MCF 10A (cell line): ENCODE results near the gene PSORS1C1. TPM values are rescaled to one million over a fixed set of nuclear protein-coding genes. Genes with fewer than 3 reads are reported as not detected.

Experiments used
- BruUV-seq: library from RNA; stranded (reverse); fragments of 400-500 nt; replicated peaks from 2 replicates; lab custom pipeline; 2021; lab: Mats Ljungman, UMichigan
- CTCF ChIA-PET: fragments of 300-600 bp; sonication (Branson Sonifier 250); formaldehyde crosslinking; extraction: SDS; loops from one replicate; lab custom pipeline; 2021; ENCODE audit warnings: antibody characterized with exemption, inconsistent platforms; lab: Yijun Ruan, JAX
- POLR2A ChIA-PET: fragments of 300-600, 350-650 bp; sonication (Branson Sonifier 250); formaldehyde crosslinking; extraction: SDS; loops from one replicate; lab custom pipeline; 2020; ENCODE audit warnings: antibody characterized with exemption, inconsistent platforms; lab: Yijun Ruan, JAX
- DNase-seq: peaks from one replicate; pipeline ENCODE4 v3.0.0-alpha.2; 2018; ENCODE audit not compliant: unreplicated experiment
- H3K27ac Mint-ChIP-seq: one replicate; pipeline ENCODE4 v1.8.0; 2022; ENCODE audit warnings: mild to moderate bottlenecking, low read depth, mixed read lengths; ENCODE audit not compliant: unreplicated experiment
- H3K27me3 Mint-ChIP-seq: one replicate; pipeline ENCODE4 v1.8.0; 2022; ENCODE audit warnings: mixed read lengths; ENCODE audit not compliant: insufficient read depth, unreplicated experiment
- H3K36me3 Mint-ChIP-seq: one replicate; pipeline ENCODE4 v1.8.0; 2022; ENCODE audit warnings: mild to moderate bottlenecking, moderate library complexity, mixed read lengths; ENCODE audit not compliant: insufficient read depth, unreplicated experiment
- H3K4me1 Mint-ChIP-seq: one replicate; pipeline ENCODE4 v1.8.0; 2022; ENCODE audit warnings: mixed read lengths; ENCODE audit not compliant: insufficient read depth, unreplicated experiment
- H3K4me3 Mint-ChIP-seq: one replicate; pipeline ENCODE4 v1.8.0; 2022; ENCODE audit warnings: mild to moderate bottlenecking, moderate library complexity, mixed read lengths; ENCODE audit not compliant: unreplicated experiment
- H3K9me3 Mint-ChIP-seq: one replicate; pipeline ENCODE4 v1.8.0; 2022; ENCODE audit warnings: mixed read lengths; ENCODE audit not compliant: unreplicated experiment
- CTCF ChIP-seq: fragments of 200-600 bp; IDR thresholded peaks from one replicate; pipeline ENCODE4 v1.8.0; 2022; ENCODE audit warnings: antibody characterized with exemption, mild to moderate bottlenecking; ENCODE audit not compliant: unreplicated experiment
- intact Hi-C: fragments of 100-400 bp; cut with micrococcal nuclease; formaldehyde crosslinking; loops from 2 replicates; pipeline ENCODE4 v1.14.1; 2022
- total RNA-seq: library from RNA; stranded (reverse); gene quantifications from 2 replicates; pipeline ENCODE4 v1.2.3, GENCODE V29; 2022

The PSORS1C1 gene
- total RNA-seq, 1 experiment from 2014 or later, result 7.7 TPM

DNA sequence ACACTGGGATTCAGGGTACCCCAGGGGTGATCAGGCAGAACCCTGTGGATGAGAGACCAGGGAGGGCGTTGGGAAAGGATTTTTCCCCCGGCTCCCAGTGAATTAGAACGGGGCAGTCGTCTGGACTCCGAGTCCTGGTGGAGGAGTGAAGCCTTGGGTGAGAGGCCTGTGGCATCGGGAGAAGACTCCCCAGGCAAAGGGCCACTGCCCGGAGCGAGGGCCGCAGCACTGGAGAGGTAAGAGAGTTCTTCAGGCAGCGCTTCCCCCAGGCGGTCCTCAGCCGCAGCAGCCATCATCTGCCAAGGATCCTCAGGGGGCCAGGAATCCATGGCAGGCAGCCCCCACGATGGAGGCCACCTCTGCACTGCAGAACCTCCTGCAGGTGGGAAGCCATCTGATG lies 2.9 kb upstream of the PSORS1C1 start:
- H3K27ac Mint-ChIP-seq, result no peak overlapping the region
- intact Hi-C loops, result no loop called here
- ChIA-PET POLR2A (interaction anchor here (0.7 kb wide), 1 partner anchor 235 kb away, joined by 3 read pairs; no protein-coding TSS in a partner anchor), CTCF (interaction anchor here (6.8 kb wide), 1 partner anchor 31 kb away, joined by 55 read pairs; no protein-coding TSS in a partner anchor)
- peaks cover 21% of the 10 kb centered on the region for H3K4me1 Mint-ChIP-seq
- no TSS peak for BruUV-seq
- H3K4me3 Mint-ChIP-seq, result no peak overlapping the region
- TF ChIP-seq CTCF, result no peak
- peaks cover 3% of the 10 kb centered on the region for H3K36me3 Mint-ChIP-seq
- DNase-seq, result no peak
- H3K27me3 Mint-ChIP-seq, result no peaks in the 10 kb centered on the region
- no peaks in the 10 kb centered on the region for H3K9me3 Mint-ChIP-seq

DNA sequence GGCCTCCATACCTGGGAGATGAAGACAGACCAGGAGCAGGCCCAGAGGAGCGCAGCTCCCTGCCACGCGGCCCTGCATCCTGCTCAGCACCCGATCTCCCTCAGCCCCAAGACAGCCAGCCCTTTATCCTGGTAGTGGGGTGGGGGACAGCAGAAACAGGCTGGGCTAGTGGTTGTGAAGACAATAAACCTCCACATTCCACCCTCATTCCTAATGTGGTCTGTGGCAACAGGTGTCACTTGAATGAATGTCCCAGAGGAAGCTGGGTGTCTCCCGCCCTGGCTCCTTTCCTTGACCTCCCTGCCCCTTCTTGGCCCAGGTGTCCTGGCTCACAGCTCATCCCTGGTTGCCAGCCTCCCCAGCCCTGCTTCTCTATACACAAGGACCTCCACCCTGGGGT lies 2.1 kb upstream of the PSORS1C1 start, which contains the start of gene C6orf15:
C6orf15 (minus strand) TSS at position 98 of the 400 bp plus-strand sequence; CDS start at position 78, 20 bp downstream.
- Mint-ChIP-seq H3K9me3 (no peaks in the 10 kb centered on the region), H3K36me3 (peaks cover 6% of the 10 kb centered on the region), H3K27me3 (no peaks in the 10 kb centered on the region), H3K27ac (no peak within 1 kb of the TSS), H3K4me3 (no peak within 1 kb of the TSS), H3K4me1 (peaks cover 21% of the 10 kb centered on the region)
- ChIA-PET CTCF (interaction anchor here (0.9 to 6.8 kb wide), 3 partner anchors 22 to 364 kb away, joined by 4 to 55 read pairs (median 4); no protein-coding TSS in a partner anchor), POLR2A (no interaction called here)
- intact Hi-C loops, result no loop called here
- DNase-seq, result no peak
- TF ChIP-seq CTCF, result no peak
- BruUV-seq, result no TSS peak

GRCh38 chr6:31113861-31114540 lies 599 bp upstream of the PSORS1C1 start:
- POLR2A ChIA-PET, result interaction anchor here (0.6 to 4.3 kb wide), 18 partner anchors 11 to 499 kb away, joined by 3 to 60 read pairs (median 5); partner anchors contain the start of genes DDR1, DHX16, GTF2H4 and VARS2
- CTCF ChIA-PET, result interaction anchor here (1.0 to 6.8 kb wide), 12 partner anchors 11 to 362 kb away, joined by 4 to 55 read pairs (median 6); partner anchors contain the start of gene VARS2
- no peak for DNase-seq
- peaks cover 21% of the 10 kb centered on the region for H3K4me1 Mint-ChIP-seq
- no TSS peak for BruUV-seq
- peak overlapping the region; percentile 79 for H3K4me3 Mint-ChIP-seq
- H3K27me3 Mint-ChIP-seq, result no peaks in the 10 kb centered on the region
- H3K9me3 Mint-ChIP-seq, result no peaks in the 10 kb centered on the region
- intact Hi-C loops, result loop anchor here (2.0 kb wide), 1 partner anchor 27 kb away; no protein-coding TSS in a partner anchor
- H3K36me3 Mint-ChIP-seq, result peaks cover 6% of the 10 kb centered on the region
- TF ChIP-seq CTCF, result no peak
- H3K27ac Mint-ChIP-seq, result peak overlapping the region; percentile 98
